ENCODE results near the gene LRIG1.

Gene LRIG1

GRCh38 chr3:66500576-66501482 lies at the start of gene LRIG1:
Gene LRIG1 (minus strand): TSS chr3:66501022. CDS start chr3:66500407, 615 bp downstream.
- DNase-seq, result peak; percentile 95 to 97

DNA sequence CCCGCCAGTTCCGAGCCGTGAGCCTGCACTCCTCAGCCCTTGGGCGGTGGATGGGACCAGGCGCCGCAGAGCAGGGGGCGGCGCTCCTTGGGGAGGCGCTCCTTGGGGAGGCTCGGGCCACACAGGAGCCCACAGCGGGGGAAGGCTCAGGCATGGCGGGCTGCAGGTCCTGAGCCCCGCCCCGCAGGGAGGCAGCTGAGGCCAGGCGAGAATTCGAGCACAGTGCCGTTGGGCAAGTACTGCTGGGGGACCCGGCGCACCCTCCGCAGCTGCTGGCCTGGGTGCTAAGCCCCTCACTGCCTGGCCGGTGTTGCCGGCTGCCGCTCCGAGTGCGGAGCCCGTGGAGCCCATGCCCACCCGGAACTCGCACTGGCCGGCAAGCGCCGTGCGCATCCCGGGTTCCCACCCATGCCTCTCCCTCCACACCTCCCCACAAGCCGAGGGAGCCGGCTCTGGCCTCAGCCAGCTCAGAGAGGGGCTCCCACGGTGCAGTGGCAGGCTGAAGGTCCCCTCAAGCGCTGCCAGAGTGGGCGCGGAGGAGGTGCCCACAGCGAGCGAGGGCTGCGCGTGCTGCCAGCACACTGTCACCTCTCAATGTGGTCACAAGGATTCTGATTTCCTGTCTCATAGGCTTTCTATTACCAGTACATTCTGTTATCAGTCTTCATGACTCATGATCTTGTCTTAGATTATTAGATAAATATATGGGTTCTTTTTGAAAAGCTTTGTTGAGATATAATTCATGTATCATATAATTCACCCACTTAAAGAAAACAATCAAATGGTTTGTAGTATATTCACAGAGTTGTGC lies 44.0 kb upstream of the LRIG1 start:
- DNase-seq, result no peak

DNA sequence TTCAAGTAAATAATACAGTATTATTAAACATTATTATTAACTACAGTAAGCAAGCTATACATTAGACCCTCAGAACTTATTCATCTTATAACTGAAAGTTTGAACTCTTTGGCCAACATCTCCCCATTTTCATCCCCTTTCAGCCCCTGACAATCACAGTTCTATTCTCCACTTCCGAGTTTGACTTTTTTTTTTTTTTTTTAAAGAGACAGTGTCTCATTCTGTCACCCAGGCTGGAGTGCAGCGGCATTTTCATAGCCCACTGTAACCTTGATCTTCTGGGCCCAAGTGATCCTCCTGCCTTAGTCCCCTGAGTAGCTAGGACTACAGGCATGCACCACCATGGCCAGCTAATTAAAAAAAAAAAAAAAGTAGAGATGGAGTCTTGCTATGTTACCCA lies 41.3 kb upstream of the LRIG1 start:
- no peak for DNase-seq

- DNase-seq, result no peak
These were observed 38.7 kb upstream of the LRIG1 start for GRCh38 chr3:66539466-66539989.

DNA sequence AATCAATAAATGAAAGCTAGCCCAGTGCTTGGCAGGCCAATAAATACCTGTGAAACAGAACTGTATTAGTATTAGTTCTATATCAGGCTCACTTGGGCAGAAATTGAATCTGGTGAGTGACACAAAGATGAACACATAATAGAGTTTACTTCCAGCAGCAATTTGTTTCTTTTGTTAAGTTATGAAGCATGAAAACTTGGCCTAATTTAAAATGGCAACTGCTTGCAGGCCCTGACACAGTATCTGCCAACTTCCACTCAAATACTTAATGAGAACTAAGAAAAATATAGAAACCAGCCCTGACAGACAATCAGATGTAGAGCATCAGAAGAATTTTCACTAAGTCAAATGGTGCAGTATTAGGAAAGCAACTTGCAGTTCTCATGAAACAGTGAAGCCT lies 37.6 kb upstream of the LRIG1 start:
- DNase-seq, result no peak

DNA sequence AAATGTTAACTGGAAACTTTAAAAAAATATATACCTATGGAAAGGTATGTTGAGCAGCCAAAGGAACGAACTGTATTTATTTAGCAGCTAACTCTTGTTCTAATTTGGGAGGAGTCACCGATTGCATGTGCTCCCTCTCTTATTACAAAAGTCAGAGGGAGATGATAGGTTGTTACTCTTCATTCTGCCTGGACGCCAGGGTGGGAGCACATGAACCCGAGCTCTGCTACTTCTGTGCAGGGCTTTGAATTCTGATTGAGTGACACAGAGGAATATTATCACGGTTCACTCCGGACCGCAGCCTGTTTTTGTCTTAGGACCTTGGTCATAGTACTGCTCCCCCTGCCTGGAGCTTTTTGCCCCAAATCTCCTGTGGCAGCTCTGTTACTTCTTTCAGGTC lies 36.9 kb upstream of the LRIG1 start:
- DNase-seq, result no peak

- no peak for DNase-seq
These were observed 36.0 kb upstream of the LRIG1 start for GRCh38 chr3:66536791-66537190.

DNA sequence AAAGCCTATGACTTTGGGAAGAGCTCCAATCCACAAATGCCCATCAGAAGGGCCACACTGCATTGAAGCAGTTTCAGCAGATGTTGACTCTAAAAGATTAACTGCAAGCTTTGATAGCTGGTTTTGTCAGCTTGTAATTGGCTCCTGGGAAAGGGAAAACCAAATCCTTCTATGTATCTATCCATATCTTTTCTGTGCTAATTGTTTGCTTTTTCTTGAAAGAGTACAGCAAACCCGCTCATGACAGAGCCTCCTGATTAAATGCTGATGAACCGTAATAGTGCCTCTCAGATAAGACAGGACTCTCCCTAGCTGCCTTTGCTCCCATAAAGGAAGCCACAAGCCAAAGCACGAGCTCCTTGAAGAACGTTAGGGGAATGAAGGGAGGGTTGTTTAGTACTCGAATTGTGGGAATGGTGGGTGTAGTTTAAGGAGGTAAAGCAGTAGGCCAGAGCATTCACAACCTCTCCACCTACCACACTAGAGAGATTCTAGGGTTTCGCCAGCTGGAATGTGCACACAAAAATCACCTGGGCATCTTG lies 33.6 kb upstream of the LRIG1 start:
- no peak for DNase-seq

DNA sequence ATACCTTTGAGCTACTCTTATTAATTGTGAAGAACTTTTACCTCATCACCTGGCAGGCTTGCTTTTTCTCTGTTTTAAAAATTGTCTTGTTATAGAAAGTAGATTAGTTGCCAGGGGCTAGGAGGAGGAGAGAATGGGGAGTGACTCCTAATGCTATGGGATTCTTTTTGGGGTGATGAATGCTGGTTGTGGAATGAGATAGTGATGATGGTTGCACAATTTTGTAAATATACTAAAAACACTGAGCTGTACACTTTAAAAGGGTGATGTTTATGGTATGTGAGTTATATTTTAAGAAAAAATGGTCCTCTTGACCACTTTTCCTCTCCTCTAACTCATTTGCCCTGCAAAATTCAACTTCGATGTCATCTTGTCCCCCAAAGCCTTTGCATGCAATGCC lies 31.8 kb upstream of the LRIG1 start:
- DNase-seq, result no peak

- DNase-seq, result no peak
These were observed 31.4 kb upstream of the LRIG1 start for GRCh38 chr3:66532160-66532587.

- no peak for DNase-seq
These were observed 30.4 kb upstream of the LRIG1 start for GRCh38 chr3:66531256-66531655.

GRCh38 chr3:66527246-66527645 lies 26.4 kb upstream of the LRIG1 start:
- peak; percentile 57 to 81 for DNase-seq

GRCh38 chr3:66525771-66526170 lies 24.9 kb upstream of the LRIG1 start:
- DNase-seq, result no peak

DNA sequence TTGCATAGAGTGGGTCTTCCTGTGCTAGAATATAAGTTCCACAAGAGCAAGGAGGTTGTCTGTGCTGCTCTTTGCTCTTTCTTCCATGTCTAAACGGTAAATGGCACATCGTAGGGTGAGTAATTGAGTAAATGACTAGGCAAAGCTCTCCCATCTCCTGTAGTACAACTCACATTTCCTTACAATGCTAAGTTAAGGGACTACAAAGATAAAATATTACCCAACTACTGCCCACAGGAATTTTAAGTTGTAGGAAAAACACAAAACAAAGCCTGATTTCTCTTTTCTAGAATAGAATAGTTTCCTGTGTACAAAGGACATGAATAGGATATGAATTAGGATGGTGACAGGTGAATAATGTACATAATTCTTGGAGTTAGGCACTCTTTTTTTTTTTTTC lies 19.9 kb upstream of the LRIG1 start:
- DNase-seq, result no peak

GRCh38 chr3:66518644-66519043 lies 17.8 kb upstream of the LRIG1 start:
- DNase-seq, result peak in 1 of 2 experiments; percentile 77

- no peak for DNase-seq
These were observed 17.3 kb upstream of the LRIG1 start for GRCh38 chr3:66518126-66518525.

- no peak for DNase-seq
These were observed 16.4 kb upstream of the LRIG1 start for GRCh38 chr3:66517241-66517640.

DNA sequence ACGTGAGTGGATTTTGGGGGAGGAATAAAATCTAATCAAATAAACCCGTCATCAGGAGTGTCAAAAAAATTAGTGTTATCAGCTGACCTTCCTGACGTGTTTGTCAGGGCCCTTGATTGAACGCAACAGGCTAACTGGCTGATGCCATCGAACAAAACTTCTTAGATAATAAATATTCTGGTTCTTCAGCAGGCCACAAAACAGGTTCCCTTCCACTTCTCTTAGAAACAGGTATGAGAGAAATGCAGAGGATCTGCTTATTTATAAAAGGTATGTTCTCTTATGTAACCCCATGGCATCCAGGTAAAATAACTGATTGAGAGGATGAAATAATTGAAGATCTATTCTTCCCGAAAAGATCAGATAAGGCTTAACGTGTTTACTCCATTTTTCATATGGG lies 7.6 kb upstream of the LRIG1 start:
- DNase-seq, result no peak

DNA sequence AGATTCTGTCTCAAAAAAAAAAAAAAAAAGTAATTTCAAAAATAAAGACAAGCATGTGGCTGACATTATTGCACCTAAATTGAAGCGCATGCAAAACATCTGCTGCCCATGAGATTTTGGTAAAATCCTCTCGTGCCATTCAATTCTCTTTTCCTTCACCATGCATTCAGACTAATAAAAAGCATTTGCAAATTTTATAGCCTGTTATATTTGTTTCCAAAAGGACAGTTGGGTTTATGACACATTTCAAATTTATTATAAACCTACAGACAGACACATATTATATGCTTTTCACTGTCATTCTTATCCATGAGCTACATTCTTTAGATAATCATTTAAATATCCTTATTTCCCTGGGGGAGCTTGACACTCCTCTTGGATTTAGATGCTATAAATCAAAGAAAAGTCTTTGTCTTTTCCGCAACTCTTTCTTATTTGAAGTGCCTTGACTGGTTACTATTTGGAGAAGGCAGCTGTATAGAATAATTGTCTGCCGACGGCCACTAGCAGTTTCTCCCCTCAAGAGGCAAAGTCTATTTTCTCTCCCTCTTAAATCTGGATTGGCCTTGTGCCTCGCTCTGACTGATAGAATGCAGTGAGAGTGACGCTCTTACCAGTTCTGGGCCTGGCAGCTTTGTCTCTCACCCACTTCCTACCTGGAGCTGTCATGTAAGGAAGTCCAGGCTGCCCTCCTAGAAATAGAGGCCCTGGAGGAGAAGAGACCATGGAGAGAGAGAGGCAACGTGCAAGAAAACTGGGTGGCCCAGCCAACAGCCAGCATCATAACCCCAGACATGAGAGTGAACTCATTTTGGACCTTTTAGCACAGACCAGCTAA lies 6.8 kb upstream of the LRIG1 start:
- no peak for DNase-seq

DNA sequence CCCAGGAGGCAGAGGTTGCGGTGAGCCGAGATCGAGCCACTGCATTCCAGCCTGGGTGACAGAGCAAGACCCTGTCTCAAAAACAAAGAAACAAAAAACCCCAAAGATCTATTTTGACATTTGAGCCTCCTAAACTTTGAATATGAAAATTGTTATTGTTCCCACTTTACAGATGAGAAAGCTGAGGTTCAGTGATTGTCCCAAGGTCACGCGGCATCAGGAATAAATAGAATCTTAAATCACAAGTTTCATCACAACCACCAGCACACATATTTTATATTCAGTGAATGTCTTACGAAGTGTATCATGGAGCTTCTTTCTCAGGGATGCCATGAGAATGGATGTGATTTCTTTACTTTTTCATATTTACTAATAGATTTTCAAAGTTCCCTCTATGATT lies 5.3 kb upstream of the LRIG1 start:
- no peak for DNase-seq

DNA sequence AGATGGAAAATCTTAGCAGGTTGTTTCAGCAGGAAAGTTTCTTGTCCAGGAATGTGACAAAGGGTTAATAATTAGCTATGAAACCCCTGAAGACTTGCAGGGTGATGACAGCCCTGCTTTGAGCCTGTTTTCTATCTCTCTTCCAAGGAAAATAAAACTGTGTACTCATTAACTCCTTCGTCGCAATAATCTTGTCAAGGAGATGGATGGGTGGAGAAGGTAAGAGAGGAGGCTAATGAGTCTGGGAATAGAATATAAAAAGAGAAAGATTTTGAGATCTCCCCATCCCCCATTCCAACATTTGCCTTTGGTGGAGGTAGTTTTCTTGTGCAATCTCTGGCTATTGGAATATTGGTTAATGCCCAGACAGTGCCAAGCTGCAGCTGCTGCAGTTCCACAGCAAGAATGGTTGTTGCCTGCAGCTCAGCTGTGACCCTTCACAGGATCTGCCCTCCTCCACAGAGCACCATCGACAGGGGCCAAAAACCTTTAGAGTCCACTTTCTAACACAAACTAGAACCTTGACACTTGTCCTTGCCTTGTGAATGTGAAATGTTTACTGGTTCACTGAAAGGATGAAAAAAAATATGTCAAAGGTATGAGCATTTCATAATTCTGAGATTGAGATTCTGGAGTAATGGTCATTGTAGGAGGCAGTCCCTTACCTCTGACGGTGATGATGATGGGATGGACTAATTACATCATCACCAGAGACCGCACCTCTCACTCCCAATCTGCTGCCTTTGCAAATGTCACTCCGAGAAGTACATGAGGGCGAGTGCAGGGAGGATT lies 4.2 kb upstream of the LRIG1 start:
- no peak for DNase-seq

DNA sequence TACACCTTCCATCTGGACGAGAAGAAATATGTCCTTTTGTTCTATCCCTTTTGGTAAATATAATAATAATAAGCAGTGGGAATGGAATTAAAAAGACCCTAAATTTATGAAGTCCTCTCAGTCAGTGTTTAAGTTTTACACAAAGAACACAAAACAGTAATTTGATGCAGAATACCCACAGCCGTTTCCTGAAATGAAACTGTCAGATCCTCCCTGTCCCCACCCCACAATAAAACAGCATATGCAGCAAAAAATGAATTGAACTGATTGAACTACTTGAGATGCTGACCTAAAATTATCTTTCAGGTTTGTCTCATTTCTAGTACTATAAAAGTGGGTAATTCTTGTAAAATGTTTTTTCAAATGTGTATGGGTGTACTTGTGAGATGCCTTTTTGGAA lies 2.2 kb upstream of the LRIG1 start:
- DNase-seq, result no peak

All from NCI-H524 (cell line).